BE2C (cell line): ENCODE data around the gene NECTIN1.

Source experiments
- DNase-seq: peaks from one replicate; pipeline ENCODE4 v3.0.0-alpha.2; 2020
- H3K27me3 ChIP-seq: fragments of 250-450 bp; sonication (Bioruptor Pico); 2 replicates; pipeline ENCODE4 v1.5.1; 2020; ENCODE audit warnings: mild to moderate bottlenecking
- H3K36me3 ChIP-seq: fragments of 250-450 bp; sonication (Bioruptor Pico); 2 replicates; pipeline ENCODE4 v1.5.1; 2020; ENCODE audit warnings: mild to moderate bottlenecking
- H3K4me1 ChIP-seq: fragments of 250-450 bp; sonication (Bioruptor Pico); 2 replicates; pipeline ENCODE4 v1.5.1; 2020
- H3K4me3 ChIP-seq: 2 replicates; pipeline ENCODE4 v1.5.1; 2011; ENCODE audit warnings: low read depth, low read length
- H3K9me3 ChIP-seq: fragments of 250-450 bp; sonication (Bioruptor Pico); 2 replicates; pipeline ENCODE4 v1.5.1; 2020
- CTCF ChIP-seq: IDR thresholded peaks from 2 replicates; pipeline ENCODE4 v1.5.1; 2012; ENCODE audit warnings: mild to moderate bottlenecking, low read depth, low read length

NECTIN1 gene

GRCh38 chr11:119704849-119705248 lies 24.2 kb downstream of the NECTIN1 start:
- H3K9me3 ChIP-seq = no peaks in the 10 kb centered on the region
- no peak for TF ChIP-seq CTCF
- H3K36me3 ChIP-seq = no peaks in the 10 kb centered on the region; the same call in 1 of the 2 replicates
- H3K4me1 ChIP-seq = peaks cover 40% of the 10 kb centered on the region
- no peaks in the 10 kb centered on the region for H3K27me3 ChIP-seq
- no peak for DNase-seq
- H3K4me3 ChIP-seq = no peak overlapping the region

GRCh38 chr11:119701591-119702549 lies 27.1 kb downstream of the NECTIN1 start:
- peaks cover 44% of the 10 kb centered on the region for H3K4me1 ChIP-seq
- H3K27me3 ChIP-seq = no peaks in the 10 kb centered on the region
- no peaks in the 10 kb centered on the region for H3K9me3 ChIP-seq
- peak; percentile 89 for DNase-seq
- no peaks in the 10 kb centered on the region; the same call in 1 of the 2 replicates for H3K36me3 ChIP-seq
- H3K4me3 ChIP-seq = peak overlapping the region; percentile 13
- TF ChIP-seq CTCF = no peak

GRCh38 chr11:119700536-119701346 lies 28.3 kb downstream of the NECTIN1 start:
- peaks cover 39% of the 10 kb centered on the region for H3K4me1 ChIP-seq
- TF ChIP-seq CTCF = no peak

GRCh38 chr11:119700030-119700429 lies 29.0 kb downstream of the NECTIN1 start:
- Histone ChIP-seq H3K9me3 (no peaks in the 10 kb centered on the region), H3K27me3 (no peaks in the 10 kb centered on the region), H3K4me1 (peaks cover 43% of the 10 kb centered on the region), H3K36me3 (no peaks in the 10 kb centered on the region), H3K4me3 (no peak overlapping the region)
- DNase-seq = no peak
- TF ChIP-seq CTCF = no peak

More at GRCh38 chr11:119700536-119701346, 28.3 kb downstream of the NECTIN1 start:
- Histone ChIP-seq H3K9me3 (no peaks in the 10 kb centered on the region), H3K27me3 (no peaks in the 10 kb centered on the region), H3K36me3 (no peaks in the 10 kb centered on the region; the same call in 1 of the 2 replicates), H3K4me3 (no peak overlapping the region)
- no peak for DNase-seq

GRCh38 chr11:119699227-119699626 lies 29.8 kb downstream of the NECTIN1 start:
- Histone ChIP-seq H3K27me3 (no peaks in the 10 kb centered on the region), H3K4me3 (no peak overlapping the region), H3K36me3 (no peaks in the 10 kb centered on the region), H3K4me1 (peaks cover 49% of the 10 kb centered on the region), H3K9me3 (no peaks in the 10 kb centered on the region)
- TF ChIP-seq CTCF = no peak
- peak; percentile 42 for DNase-seq
